SK-MEL-5 (cell line): Measurements from ENCODE around the gene SLC35E2B. TPM values are rescaled to one million over a fixed set of nuclear protein-coding genes. Genes with fewer than 3 reads are reported as not detected.

ENCODE experiments used
- DNase-seq: peaks from one replicate; pipeline ENCODE4 v3.0.0-alpha.2; 2016; ENCODE audit warnings: low read depth, low spot score
- in situ Hi-C: cut with HindIII; loops from 2 replicates; pipeline ENCODE4 v1.10.0; 2016; ENCODE audit warnings: low sequenced_read_pairs, high pct_unique_total_duplicates, low pct_unique_long_range_greater_than_20kb
- total RNA-seq: library from RNA; depleted of rRNA; stranded (reverse); fragments of >200 nt; shearing (Covaris generic); gene quantifications from 2 replicates; pipeline ENCODE4 v1.2.3, GENCODE V29; 2014

The SLC35E2B gene
- total RNA-seq, 1 experiment from 2014 or later = 7.7 TPM

GRCh38 chr1:1622010-1622787 is 70.4 kb downstream of the SLC35E2B start:
- no peak for DNase-seq

DNA sequence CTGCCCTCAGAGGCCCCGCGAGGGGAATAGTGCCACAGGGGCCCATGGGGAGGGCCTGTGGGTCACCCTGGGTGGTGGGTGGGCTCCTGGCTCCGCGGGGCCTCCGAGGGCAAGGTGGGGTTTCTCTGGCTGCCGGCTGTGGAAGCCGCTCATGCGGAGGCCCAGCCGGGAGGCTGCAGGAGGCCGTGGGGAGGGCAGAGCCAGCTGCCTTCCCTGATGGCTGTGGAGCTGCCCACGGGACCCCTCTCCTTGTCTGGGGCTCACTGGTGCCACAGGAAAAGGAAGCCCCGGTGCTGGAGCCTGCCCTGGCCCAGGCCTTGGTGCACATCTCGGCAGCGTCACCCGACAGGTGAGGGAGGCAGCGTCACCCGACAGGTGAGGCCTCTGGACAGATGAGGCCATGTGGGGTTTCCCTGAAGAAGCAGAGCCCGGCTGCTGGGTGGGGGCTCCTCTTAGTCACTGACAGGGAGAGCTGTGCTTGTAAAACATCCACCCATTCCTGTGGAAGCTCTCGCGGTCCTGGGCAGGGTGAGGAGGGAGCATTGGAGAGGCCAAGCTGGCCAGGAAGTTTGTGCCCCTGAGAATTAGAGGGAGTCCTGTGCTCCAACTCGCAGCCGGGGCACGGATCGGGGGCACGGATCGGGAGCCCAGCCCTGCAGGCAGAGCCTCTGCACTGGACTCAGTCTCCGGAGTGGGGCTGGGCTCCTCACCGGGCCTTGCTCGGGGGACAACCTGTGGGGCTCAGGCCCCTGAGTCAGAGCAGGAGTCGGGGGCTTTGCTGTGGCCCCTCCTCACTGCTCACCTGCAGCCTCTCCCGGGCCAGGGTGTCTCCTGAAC is 71.2 kb downstream of the SLC35E2B start:
- DNase-seq = no peak
- in situ Hi-C loops = no loop called here

More at GRCh38 chr1:1622010-1622787, 70.4 kb downstream of the SLC35E2B start:
- in situ Hi-C loops = no loop called here

DNA sequence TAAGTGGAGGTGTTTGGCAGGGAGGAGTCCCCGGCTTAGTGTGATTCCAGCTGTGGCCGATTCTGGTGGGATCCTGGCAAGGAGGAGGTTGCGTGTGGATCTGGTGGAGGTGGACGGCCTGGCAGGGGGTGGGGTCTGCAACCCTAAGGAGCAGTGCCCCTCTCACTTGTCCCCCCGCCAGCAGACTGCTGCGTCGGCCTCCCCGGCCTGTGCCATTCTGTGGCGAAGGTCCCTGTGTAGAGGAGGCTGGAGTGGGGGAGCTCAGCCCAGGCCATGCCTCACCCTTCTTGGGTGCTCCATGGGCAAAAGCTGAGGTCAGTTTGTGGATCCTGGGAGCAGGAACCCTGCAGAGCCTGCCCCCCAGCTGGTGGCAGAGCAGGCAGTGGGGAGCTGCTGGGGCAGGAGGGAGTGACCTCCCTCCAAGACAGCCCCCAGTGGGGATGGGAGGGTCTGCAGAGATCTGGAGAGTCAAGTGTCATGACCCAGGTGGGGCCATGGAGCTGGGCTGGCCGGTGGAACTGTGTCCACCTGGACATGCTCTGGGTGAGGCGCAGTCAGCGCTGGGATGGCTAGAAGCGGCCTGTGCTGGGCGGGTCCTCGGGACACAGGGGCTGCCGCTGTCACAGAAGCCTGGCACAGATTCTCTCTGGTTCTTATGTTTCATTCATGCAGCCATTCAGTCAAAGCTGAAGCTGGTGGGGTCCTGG is 72.0 kb downstream of the SLC35E2B start:
- no peak for DNase-seq
- in situ Hi-C loops = no loop called here

GRCh38 chr1:1619917-1620361 is 72.7 kb downstream of the SLC35E2B start:
- peak; percentile 50 for DNase-seq
- in situ Hi-C loops = no loop called here

DNA sequence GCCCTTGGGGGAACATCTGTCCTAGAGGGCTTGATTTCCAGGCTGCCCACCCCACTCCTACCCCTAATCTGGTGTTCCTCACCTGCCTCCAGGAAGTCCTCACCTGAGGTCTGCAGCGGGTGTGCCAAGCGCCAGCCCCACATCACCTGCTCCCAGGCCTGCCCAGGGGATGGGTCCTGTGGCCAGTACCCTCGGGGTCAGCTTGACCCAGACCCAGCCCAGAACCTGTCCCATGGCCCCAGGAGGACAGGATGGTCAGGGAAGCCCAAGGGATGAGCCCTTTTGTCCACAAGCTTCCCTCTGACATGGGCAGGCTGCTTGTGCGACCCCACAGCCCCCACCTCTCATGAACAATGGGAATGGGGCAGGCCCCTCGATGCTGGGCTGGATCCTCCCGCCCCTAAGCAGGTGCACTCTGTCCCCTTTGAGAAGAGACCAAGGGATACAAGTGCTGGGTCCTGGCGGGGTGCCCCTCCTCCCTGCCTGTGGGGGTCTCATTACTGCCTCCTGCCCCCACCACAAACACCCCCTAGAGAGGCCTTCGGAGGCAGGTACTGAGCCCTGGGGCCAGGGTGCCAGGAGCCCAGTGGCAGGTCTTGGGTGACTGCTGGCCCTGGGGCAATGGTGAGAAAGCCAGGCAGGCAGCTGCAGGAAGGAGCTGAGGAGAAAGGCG is 74.1 kb downstream of the SLC35E2B start:
- in situ Hi-C loops = no loop called here
- DNase-seq = no peak

DNA sequence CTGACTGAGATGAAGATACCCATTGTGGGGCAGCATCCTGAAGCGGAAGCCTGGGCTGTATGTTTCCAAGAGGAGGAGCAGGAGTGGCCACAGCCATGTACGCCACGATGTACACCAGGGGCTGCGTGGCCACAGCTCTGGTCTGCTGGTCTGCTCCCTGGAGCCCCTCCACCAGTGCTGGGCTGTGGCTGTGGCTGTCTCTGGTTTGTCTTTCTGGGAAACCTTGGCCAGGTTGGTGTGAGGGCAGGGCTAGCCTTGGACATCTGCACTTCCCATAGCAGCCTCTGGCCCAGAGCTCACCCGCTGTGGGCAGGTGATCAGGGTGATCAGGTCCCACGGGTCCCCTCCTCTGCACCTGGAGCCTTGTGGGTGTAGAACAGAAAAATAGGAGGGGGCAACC is 74.7 kb downstream of the SLC35E2B start:
- in situ Hi-C loops = no loop called here
- DNase-seq = no peak

- DNase-seq = no peak
- in situ Hi-C loops = no loop called here
These were observed 75.1 kb downstream of the SLC35E2B start for GRCh38 chr1:1617516-1617915.

DNA sequence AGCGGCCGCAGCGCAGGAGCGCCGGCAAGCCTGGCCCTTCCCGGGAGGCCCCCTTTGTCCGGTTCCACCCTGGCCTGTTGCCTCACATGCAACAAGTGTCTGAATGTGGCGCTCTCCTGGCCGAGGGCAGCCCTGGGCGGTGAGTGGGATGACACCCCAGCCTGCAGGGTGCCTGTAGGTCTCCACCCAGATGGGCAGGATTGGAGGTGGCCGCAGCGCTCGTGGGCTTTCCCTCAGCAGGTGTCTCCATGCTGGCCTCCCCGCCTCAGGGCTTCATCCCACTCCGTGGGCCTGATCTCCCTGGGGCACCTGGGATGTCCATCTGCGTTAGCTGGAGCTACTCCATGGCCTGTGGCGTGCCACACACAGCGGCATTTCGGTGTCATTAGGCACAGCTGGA is 75.8 kb downstream of the SLC35E2B start:
- in situ Hi-C loops = no loop called here
- no peak for DNase-seq

DNA sequence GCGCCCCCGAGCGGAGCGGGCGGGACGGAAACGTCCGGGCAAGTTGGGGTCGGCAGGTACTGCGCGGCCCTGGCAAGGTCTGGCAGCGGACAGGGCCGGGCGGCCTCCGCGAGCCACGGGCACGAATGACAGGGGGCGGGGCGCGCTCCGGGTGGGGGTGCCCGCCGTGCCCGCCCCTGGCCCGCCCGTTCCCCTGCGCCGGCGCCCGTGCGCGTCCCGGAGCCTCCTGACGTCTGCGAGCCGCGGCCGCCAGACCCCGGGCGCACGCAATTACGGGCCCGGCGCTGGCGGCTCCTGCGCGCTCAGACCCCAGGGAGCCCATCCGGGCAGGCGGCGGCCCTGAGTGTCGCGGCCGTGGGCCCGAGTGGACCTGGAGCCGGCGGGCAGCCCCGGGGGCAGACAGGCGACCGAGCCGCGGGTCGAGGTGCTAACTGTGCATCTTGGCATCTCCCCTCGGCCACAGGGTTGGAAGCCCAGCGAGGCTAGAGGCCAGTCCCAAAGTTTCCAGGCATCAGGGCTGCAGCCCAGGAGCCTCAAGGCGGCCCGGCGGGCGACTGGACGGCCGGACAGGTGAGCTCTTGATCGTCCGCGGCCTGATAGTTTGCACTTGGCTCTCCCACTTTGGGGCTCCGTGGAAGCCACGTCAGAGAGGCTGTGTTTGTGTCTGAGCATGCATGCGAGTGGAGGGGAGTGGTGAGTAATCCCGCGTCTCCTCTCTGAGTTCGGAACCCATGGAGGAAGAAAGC is 76.4 kb downstream of the SLC35E2B start:
- in situ Hi-C loops = no loop called here
- DNase-seq = peak; percentile 24

- peak; percentile 95 for DNase-seq
- in situ Hi-C loops = no loop called here
These were observed 77.1 kb downstream of the SLC35E2B start, which contains the start of gene MIB2 for GRCh38 chr1:1615256-1616044. TSS of gene MIB2 (plus strand) at chr1:1615500. CDS start at chr1:1623453, 7,953 bp downstream.

DNA sequence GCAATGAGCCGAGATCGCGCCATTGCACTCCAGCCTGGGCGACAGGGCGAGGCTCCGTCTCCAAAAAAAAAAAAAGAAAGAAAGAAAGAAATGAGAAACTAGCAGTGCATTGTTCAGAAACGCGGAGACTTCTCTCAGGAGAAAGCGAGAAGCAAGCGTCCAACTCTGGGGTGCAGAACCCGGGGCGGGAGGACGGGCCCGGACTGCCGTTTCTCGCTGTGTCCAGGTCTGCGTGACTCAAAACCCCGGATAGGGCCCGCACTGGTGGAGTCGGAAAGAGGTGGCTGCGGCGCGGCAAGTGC is 77.7 kb downstream of the SLC35E2B start:
- no peak for DNase-seq
- in situ Hi-C loops = no loop called here

- in situ Hi-C loops = no loop called here
- peak; percentile 48 for DNase-seq
These were observed 78.2 kb downstream of the SLC35E2B start for GRCh38 chr1:1614204-1614953.

DNA sequence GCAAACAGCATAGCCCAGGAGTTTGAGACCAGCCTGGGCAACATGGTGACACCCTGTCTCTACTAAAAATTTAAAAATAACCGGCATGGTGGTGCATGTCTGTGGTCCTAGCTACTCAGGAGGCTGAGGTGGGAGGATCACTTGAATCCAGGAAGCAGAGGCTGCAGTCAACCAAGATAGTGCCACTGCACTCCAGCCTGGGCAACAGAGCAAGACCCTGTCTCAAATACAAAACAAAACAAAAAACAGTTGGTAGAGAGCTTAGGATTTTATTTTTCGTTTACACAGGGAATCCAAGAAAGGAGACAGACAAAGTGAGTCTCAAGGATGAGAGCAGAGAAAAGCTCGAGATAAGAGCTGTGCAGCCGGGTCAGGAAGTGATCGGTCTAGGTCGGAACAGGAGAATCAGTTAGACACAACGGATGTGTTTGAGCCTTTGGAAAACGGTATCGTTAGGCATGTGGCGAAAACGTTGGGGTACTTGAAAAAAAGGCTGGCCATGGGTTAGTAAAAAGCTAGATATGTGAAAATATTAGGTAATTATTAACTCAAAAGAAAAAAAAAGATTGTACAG is 79.0 kb downstream of the SLC35E2B start:
- no peak for DNase-seq
- in situ Hi-C loops = no loop called here

GRCh38 chr1:1612104-1612400 is 80.5 kb downstream of the SLC35E2B start:
- in situ Hi-C loops = no loop called here
- DNase-seq = no peak

DNA sequence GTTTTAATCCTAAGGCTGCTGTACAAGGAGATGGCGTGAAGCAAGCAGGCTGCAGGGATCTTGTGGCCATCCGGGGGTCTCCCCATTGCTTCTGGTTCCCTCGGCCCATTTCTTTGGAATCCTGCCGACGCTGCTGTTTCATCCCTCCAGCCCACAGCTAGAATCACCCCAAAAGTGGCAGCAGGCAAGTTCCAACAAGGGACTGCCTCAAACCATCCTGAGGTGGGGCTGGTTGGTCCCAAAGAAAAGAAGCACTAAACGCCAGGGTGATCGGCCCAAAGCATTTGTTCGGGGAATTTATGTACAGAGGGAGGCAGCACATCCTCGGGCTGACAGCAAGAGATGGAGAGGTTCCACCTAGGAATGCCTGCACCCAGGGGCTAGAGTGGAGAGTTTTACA is 81.8 kb downstream of the SLC35E2B start:
- no peak for DNase-seq
- in situ Hi-C loops = no loop called here
